Calu3 (cell line): ENCODE data around the gene CIROP. TPM values are rescaled to one million over a fixed set of nuclear protein-coding genes. Genes with fewer than 3 reads are reported as not detected.

Experiments
- BruUV-seq: library from RNA; stranded (reverse); fragments of 400-500 nt; replicated peaks from 2 replicates; lab custom pipeline; 2021; lab: Mats Ljungman, UMichigan
- CTCF ChIA-PET: fragments of 300-600 bp; sonication (Branson Sonifier 250); formaldehyde crosslinking; loops from one replicate; lab custom pipeline; 2022; ENCODE audit warnings: antibody characterized with exemption; lab: Charles Lee
- DNase-seq: peaks from one replicate; pipeline ENCODE4 v3.0.0; 2022
- H3K27ac Mint-ChIP-seq: one replicate; pipeline ENCODE4 v1.8.0; 2022; ENCODE audit warnings: mixed read lengths; ENCODE audit not compliant: unreplicated experiment
- H3K27me3 Mint-ChIP-seq: one replicate; pipeline ENCODE4 v1.8.0; 2022; ENCODE audit warnings: mixed read lengths; ENCODE audit not compliant: unreplicated experiment
- H3K36me3 Mint-ChIP-seq: one replicate; pipeline ENCODE4 v1.8.0; 2022; ENCODE audit warnings: mild to moderate bottlenecking, moderate library complexity, mixed read lengths; ENCODE audit not compliant: insufficient read depth, unreplicated experiment
- H3K4me1 Mint-ChIP-seq: one replicate; pipeline ENCODE4 v1.8.0; 2022; ENCODE audit warnings: mild to moderate bottlenecking, low read depth, mixed read lengths; ENCODE audit not compliant: unreplicated experiment
- H3K4me3 Mint-ChIP-seq: one replicate; pipeline ENCODE4 v1.8.0; 2022; ENCODE audit warnings: mild to moderate bottlenecking, low read depth, moderate library complexity, mixed read lengths; ENCODE audit not compliant: unreplicated experiment
- H3K9me3 Mint-ChIP-seq: one replicate; pipeline ENCODE4 v1.8.0; 2022; ENCODE audit warnings: low read depth, mixed read lengths; ENCODE audit not compliant: unreplicated experiment
- CTCF ChIP-seq: fragments of 200-600 bp; IDR thresholded peaks from one replicate; pipeline ENCODE4 v1.8.0; 2022; ENCODE audit warnings: antibody characterized with exemption; ENCODE audit not compliant: unreplicated experiment
- intact Hi-C: fragments of 100-400 bp; cut with micrococcal nuclease; formaldehyde crosslinking; loops from one replicate; pipeline ENCODE4 v1.10.0; 2022; ENCODE audit not compliant: unreplicated experiment
- total RNA-seq: library from RNA; stranded (reverse); gene quantifications from 2 replicates; pipeline ENCODE4 v1.2.3, GENCODE V29; 2022

CIROP gene
- total RNA-seq, 1 experiment from 2014 or later: not detected

- Mint-ChIP-seq H3K9me3 (no peaks in the 10 kb centered on the region), H3K36me3 (peaks cover 70% of the 10 kb centered on the region), H3K4me1 (peaks cover 36% of the 10 kb centered on the region), H3K27me3 (no peaks in the 10 kb centered on the region), H3K4me3 (no peak overlapping the region), H3K27ac (no peak overlapping the region)
- no TSS peak for BruUV-seq
- intact Hi-C loops: no loop called here
- no peak for TF ChIP-seq CTCF
- CTCF ChIA-PET: no interaction called here
- no peak for DNase-seq
Observed at GRCh38 chr14:23074906-23075305, 29.9 kb downstream of the CIROP start.

GRCh38 chr14:23071921-23072539, 32.8 kb downstream of the CIROP start:
- H3K27me3 Mint-ChIP-seq: no peaks in the 10 kb centered on the region
- peaks cover 69% of the 10 kb centered on the region for H3K36me3 Mint-ChIP-seq
- H3K4me1 Mint-ChIP-seq: peaks cover 31% of the 10 kb centered on the region
- H3K27ac Mint-ChIP-seq: peak overlapping the region; percentile 75
- H3K4me3 Mint-ChIP-seq: peak overlapping the region; percentile 81
- intact Hi-C loops: no loop called here
- BruUV-seq: no TSS peak
- H3K9me3 Mint-ChIP-seq: no peaks in the 10 kb centered on the region
- TF ChIP-seq CTCF: no peak
- CTCF ChIA-PET: interaction anchor here (0.6 to 2.5 kb wide), 5 partner anchors 10 to 249 kb away, joined by 3 to 16 read pairs (median 7); partner anchors contain the start of genes ACIN1, C14orf119 and PABPN1
- DNase-seq: no peak

- Mint-ChIP-seq H3K9me3 (no peaks in the 10 kb centered on the region), H3K4me1 (peaks cover 31% of the 10 kb centered on the region), H3K36me3 (peaks cover 69% of the 10 kb centered on the region), H3K27ac (peak overlapping the region; percentile 75), H3K27me3 (no peaks in the 10 kb centered on the region), H3K4me3 (peak overlapping the region; percentile 81)
- CTCF ChIA-PET: interaction anchor here (0.6 to 2.5 kb wide), 5 partner anchors 9 to 250 kb away, joined by 3 to 16 read pairs (median 7); partner anchors contain the start of genes ACIN1, C14orf119 and PABPN1
- TF ChIP-seq CTCF: no peak
- no TSS peak for BruUV-seq
- intact Hi-C loops: no loop called here
- peak; percentile 80 for DNase-seq
Observed at GRCh38 chr14:23071244-23071920, 33.4 kb downstream of the CIROP start.

- H3K27ac Mint-ChIP-seq: peak overlapping the region; percentile 75
- intact Hi-C loops: no loop called here
- H3K9me3 Mint-ChIP-seq: no peaks in the 10 kb centered on the region
- peaks cover 69% of the 10 kb centered on the region for H3K36me3 Mint-ChIP-seq
- CTCF ChIA-PET: interaction anchor here (1.1 to 2.5 kb wide), 4 partner anchors 8 to 84 kb away, joined by 3 to 16 read pairs (median 8); partner anchors contain the start of genes ACIN1 and C14orf119
- no peaks in the 10 kb centered on the region for H3K27me3 Mint-ChIP-seq
- H3K4me1 Mint-ChIP-seq: peaks cover 31% of the 10 kb centered on the region
- peak overlapping the region; percentile 81 for H3K4me3 Mint-ChIP-seq
- no peak for TF ChIP-seq CTCF
- no TSS peak for BruUV-seq
- DNase-seq: no peak
Observed at GRCh38 chr14:23070262-23071129, 34.3 kb downstream of the CIROP start.
